SIG-M5 treated with dmso at 0.1 percent for 504 hours (cell line): ENCODE measurements around the gene SFI1.
"Not testable (repeated sequence)": the region's sequence is repeated elsewhere in the genome, so short reads cannot be mapped to it uniquely, and the experiment has no call there.

Experiments
- DNase-seq: peaks from one replicate; lab custom pipeline; 2025; ENCODE audit not compliant: unreplicated experiment; lab: John Stamatoyannopoulos, UW

The SFI1 gene

GRCh38 chr22:31588970-31589675 is 92.8 kb downstream of the SFI1 start:
- DNase-seq, result no peak

GRCh38 chr22:31590161-31590560 is 93.8 kb downstream of the SFI1 start:
- not testable (repeated sequence) for DNase-seq

GRCh38 chr22:31595271-31595670 is 98.9 kb downstream of the SFI1 start:
- no peak for DNase-seq

- no peak for DNase-seq
These were observed 106.1 kb downstream of the SFI1 start for GRCh38 chr22:31602259-31602952.

- no peak for DNase-seq
These were observed 106.8 kb downstream of the SFI1 start for GRCh38 chr22:31603081-31603525.

- no peak for DNase-seq
These were observed 107.2 kb downstream of the SFI1 start for GRCh38 chr22:31603574-31603973.

- DNase-seq, result no peak
These were observed 107.9 kb downstream of the SFI1 start for GRCh38 chr22:31604137-31604705.

- DNase-seq, result no peak
These were observed 108.7 kb downstream of the SFI1 start for GRCh38 chr22:31604746-31605705.

- no peak for DNase-seq
These were observed 109.7 kb downstream of the SFI1 start for GRCh38 chr22:31605851-31606585.

GRCh38 chr22:31607696-31608095 is 111.4 kb downstream of the SFI1 start:
- no peak for DNase-seq

- DNase-seq, result no peak
These were observed 113.4 kb downstream of the SFI1 start for GRCh38 chr22:31609716-31610115.

- DNase-seq, result no peak
These were observed 114.3 kb downstream of the SFI1 start for GRCh38 chr22:31610611-31611010.

GRCh38 chr22:31611061-31611760 is 114.9 kb downstream of the SFI1 start:
- DNase-seq, result no peak

GRCh38 chr22:31612891-31613285 is 116.6 kb downstream of the SFI1 start:
- DNase-seq, result no peak

GRCh38 chr22:31613286-31613903 is 117.1 kb downstream of the SFI1 start:
- DNase-seq, result no peak

GRCh38 chr22:31613904-31614296 is 117.6 kb downstream of the SFI1 start:
- DNase-seq, result no peak

- no peak for DNase-seq
These were observed 118.6 kb downstream of the SFI1 start for GRCh38 chr22:31614781-31615490.

GRCh38 chr22:31615491-31615860 is 119.1 kb downstream of the SFI1 start:
- DNase-seq, result no peak

GRCh38 chr22:31615940-31616314 is 119.6 kb downstream of the SFI1 start:
- DNase-seq, result no peak
